Stimulated activated memory B cell treated with anti-CD40 and anti-IgM and Interleukin-4, amounts not matched to agents 10 μg/mL and 1 μg/mL and 100 μg/mL, for 72 hours (primary cell): ENCODE measurements around the gene LSM4.

Experiments
- ATAC-seq: fragments of 150-1000 bp; cut with Tn5 transposase; 2 replicates; pipeline ENCODE4 v1.10.0; 2021
- H3K27ac Mint-ChIP-seq: one replicate; pipeline ENCODE4 v1.8.0; 2022; ENCODE audit warnings: mild to moderate bottlenecking, mixed read lengths
- H3K27me3 Mint-ChIP-seq: one replicate; pipeline ENCODE4 v1.8.0; 2022; ENCODE audit warnings: mixed read lengths
- H3K36me3 Mint-ChIP-seq: one replicate; pipeline ENCODE4 v1.8.0; 2022; ENCODE audit warnings: mixed read lengths
- H3K4me1 Mint-ChIP-seq: one replicate; pipeline ENCODE4 v1.8.0; 2022; ENCODE audit warnings: mixed read lengths
- H3K4me3 Mint-ChIP-seq: one replicate; pipeline ENCODE4 v1.8.0; 2022; ENCODE audit warnings: mild to moderate bottlenecking, moderate library complexity, mixed read lengths
- H3K9me3 Mint-ChIP-seq: one replicate; pipeline ENCODE4 v1.8.0; 2022; ENCODE audit warnings: mixed read lengths

Gene LSM4

DNA sequence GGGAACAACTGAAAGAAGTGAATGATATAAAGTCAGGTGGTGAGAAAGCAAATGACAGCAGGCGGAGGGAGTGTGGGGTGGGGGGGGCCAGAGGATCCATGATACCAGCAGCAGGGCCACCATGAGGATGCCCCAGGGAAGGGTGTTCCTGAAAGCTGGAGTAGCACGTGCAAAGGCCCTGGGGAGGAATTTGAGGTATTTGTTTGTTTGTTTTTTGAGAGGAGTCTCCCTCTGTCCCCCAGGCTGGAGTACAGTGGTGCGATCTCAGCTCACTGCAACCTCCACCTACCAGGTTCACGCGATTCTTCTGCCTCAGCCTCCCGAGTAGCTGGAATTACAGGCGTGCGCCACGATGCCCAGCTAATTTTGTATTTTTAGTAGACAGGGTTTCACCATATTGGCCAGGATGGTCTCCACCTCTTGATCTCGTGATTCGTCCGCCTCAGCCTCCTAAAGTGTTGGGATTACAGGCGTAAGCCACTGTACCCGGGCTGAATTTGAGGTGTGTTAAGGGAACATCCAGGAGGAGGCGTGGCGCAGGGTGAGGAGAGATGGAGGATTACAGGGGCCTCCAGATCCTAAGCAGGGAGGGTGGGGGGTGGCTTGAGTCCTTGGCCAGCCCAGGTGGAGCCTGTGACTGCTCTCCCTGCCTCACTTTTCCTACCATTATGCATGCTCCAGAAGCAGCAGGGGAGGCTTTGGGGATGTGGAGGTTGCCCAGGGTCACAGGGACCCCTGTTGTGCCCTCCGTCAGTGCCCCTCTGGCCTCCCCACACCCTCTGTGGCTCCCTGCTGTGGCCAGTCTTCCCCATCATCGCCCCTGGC, 29.0 kb downstream of the LSM4 start:
- Mint-ChIP-seq H3K36me3 (peaks cover 9% of the 10 kb centered on the region), H3K4me1 (peaks cover 56% of the 10 kb centered on the region), H3K4me3 (peak overlapping the region; percentile 86), H3K27ac (peak overlapping the region; percentile 83), H3K27me3 (no peaks in the 10 kb centered on the region), H3K9me3 (peaks cover 12% of the 10 kb centered on the region)
- no peak for ATAC-seq

DNA sequence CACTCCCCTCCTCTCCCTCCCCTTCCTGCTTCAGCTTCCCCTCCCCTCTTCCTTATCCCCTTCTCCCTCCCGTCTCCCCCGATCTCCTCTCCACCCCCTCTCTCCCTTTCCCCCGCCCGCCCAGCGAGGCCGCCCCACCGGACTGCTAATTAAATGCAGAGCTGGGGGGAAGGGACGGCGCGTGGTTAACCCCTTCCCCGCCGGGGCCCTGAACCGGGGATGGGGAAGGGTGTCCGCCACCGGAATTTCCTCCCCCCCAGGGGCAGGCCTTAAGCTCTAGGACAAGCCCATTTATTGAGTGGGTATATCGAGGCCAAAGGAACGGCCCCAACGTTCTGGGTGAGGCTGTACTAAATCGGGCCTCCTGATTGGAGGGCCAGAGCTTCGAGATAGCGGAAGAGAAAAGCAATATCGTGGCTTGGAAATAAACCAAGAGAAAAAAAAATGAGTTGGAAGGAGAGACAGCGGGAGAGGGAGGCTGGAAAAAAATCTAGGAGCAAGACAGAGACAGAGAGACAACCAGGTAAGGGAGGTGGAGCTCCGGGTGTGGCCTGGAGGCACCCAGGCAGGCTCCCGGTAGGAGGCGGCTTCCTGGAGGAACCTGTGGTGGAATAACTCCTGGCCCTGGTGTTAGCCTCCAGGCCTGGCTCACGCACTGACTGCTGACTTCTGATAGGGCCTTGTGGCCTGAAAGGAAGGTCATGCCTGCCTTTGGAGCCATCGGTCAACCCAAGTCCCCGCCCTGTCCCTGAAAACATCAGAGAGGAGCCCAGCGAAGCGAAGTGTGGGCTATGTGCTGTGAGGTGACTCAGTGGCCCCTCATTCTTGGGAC, 29.9 kb downstream of the LSM4 start:
- Mint-ChIP-seq H3K27ac (peak overlapping the region; percentile 83), H3K9me3 (peaks cover 12% of the 10 kb centered on the region), H3K36me3 (peaks cover 9% of the 10 kb centered on the region), H3K27me3 (no peaks in the 10 kb centered on the region), H3K4me1 (peaks cover 56% of the 10 kb centered on the region), H3K4me3 (peak overlapping the region; percentile 86)
- no peak for ATAC-seq

DNA sequence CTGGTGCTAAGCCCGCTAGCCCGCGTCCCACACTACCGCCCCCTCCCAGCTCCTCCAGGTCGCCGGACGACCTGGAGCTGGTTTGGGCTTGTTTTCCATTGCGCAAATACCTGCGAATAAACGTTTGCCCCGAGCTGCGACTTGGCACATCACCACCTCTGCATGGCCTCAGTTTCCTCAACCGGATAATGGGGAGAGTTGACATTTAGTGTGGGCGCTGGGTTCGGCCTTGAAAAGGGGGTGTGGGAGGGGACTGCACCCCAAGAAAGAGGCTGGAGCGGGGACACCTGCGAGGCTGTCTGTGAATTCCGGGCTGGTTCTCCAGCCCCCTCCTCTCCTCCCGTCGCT, 30.4 kb downstream of the LSM4 start:
- peaks cover 9% of the 10 kb centered on the region for H3K36me3 Mint-ChIP-seq
- H3K27me3 Mint-ChIP-seq, result no peaks in the 10 kb centered on the region
- ATAC-seq, result no peak
- peaks cover 12% of the 10 kb centered on the region for H3K9me3 Mint-ChIP-seq
- peak overlapping the region; percentile 83 for H3K27ac Mint-ChIP-seq
- H3K4me3 Mint-ChIP-seq, result peak overlapping the region; percentile 86
- peaks cover 56% of the 10 kb centered on the region for H3K4me1 Mint-ChIP-seq

DNA sequence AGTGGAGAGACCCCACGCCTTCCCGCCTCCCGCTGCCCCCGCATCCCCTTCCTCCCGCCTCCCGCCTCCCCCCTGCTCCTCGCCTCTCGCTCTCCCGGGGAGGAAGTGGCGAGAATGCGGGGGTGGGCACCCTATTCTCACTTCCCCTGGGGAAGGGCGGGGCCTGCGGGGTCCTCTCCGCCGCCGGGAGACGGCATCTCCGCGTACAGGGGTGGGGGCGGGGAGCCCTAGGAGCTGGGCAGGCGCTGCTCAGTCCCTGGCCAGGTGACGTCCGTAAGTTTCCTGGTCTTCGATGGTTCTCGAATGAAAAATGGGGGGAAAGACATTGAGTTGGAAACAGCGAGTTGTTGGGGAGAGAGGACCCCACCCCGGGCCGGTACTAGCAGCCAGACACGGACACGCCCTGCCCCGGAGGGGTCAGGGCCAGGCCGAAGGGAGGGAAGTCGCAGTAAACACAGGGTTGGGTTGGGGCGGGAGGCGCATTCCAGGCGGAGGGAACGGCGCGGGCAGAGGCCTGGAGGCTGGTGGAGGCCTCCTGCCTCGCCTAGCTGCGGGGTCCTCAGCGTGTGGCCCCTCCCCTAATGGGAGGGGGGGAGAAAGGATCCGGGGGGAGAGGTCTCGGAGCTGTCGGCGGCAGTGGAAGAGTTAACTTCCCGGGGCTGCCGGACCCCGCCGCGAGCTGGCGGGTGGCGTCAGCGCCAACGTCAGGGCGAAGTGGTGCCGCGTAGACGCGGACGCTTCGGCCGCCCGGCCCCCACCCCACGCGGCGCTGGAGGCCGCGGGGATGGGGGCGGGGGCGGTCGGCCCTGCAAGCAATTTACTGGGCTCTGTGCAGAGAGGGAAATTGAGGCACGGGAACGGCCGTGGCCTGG, 31.1 kb downstream of the LSM4 start:
- H3K4me3 Mint-ChIP-seq, result peak overlapping the region; percentile 86
- H3K9me3 Mint-ChIP-seq, result peaks cover 12% of the 10 kb centered on the region
- peak overlapping the region; percentile 83 for H3K27ac Mint-ChIP-seq
- H3K27me3 Mint-ChIP-seq, result no peaks in the 10 kb centered on the region
- peaks cover 9% of the 10 kb centered on the region for H3K36me3 Mint-ChIP-seq
- peaks cover 60% of the 10 kb centered on the region for H3K4me1 Mint-ChIP-seq
- peak; percentile 78 for ATAC-seq

DNA sequence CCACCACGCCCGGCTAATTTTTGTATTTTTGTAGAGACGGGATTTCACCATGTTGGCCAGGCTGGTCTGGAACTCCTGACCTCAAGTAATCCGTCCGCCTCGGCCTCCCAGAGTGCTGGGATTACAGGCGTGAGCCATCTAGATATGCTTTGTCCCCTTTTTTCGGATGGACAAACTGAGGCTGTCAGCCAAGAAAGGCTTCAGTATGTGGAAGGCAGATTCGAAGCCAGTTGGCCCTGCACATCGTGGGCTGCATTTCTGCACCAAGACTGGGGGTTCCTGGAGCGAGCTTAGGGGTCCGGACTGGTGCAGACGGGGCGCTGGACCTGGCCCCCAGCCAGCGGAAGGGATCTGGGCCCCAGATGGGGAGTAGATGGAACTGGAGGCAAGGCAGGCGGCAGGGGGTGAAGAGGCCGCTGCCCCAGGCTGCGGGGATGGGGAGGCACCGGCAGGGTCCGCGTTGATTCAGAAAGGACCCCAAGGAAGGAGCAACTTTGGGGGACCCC, 31.8 kb downstream of the LSM4 start:
- peaks cover 12% of the 10 kb centered on the region for H3K9me3 Mint-ChIP-seq

DNA sequence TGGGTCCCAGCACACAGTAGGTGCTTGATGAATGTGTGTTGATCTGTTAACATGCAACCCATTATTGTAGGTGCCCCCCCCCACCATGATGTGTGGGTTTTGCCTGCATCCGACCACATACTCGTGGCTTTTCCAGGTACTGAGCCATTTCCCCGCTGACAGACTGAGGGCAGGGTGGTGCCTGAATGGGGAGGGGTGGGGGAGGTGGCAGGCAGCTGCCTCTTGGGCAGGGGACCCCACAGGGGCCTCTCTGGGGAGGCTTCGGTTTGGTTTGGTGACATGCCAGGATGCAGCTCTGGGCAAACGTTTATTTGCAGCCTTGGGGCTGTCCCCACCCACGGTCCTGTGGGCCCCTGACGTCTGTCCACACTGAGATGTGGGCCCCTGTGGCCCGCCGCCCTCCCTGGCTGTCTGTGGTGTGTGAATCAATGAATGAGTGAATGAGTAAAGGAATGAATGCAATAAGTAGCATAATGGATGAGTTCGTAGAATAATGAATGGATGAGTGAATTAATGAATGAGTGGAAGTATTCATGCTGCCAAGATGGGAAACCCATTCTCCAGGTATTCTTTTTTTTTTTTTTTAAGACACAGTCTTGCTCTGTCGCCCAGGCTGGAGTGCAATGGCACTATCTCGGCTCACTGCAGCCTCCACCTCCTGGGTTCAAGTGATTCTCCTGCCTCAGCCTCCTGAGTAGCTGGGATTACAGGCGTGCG, 32.4 kb downstream of the LSM4 start:
- peak; percentile 82 for ATAC-seq
- peaks cover 64% of the 10 kb centered on the region for H3K4me1 Mint-ChIP-seq

More for the DNA sequence above, 31.8 kb downstream of the LSM4 start:
- Mint-ChIP-seq H3K4me3 (peak overlapping the region; percentile 86), H3K27me3 (no peaks in the 10 kb centered on the region), H3K4me1 (peaks cover 63% of the 10 kb centered on the region), H3K27ac (peak overlapping the region; percentile 83), H3K36me3 (peaks cover 6% of the 10 kb centered on the region)
- peak; percentile 19 for ATAC-seq

DNA sequence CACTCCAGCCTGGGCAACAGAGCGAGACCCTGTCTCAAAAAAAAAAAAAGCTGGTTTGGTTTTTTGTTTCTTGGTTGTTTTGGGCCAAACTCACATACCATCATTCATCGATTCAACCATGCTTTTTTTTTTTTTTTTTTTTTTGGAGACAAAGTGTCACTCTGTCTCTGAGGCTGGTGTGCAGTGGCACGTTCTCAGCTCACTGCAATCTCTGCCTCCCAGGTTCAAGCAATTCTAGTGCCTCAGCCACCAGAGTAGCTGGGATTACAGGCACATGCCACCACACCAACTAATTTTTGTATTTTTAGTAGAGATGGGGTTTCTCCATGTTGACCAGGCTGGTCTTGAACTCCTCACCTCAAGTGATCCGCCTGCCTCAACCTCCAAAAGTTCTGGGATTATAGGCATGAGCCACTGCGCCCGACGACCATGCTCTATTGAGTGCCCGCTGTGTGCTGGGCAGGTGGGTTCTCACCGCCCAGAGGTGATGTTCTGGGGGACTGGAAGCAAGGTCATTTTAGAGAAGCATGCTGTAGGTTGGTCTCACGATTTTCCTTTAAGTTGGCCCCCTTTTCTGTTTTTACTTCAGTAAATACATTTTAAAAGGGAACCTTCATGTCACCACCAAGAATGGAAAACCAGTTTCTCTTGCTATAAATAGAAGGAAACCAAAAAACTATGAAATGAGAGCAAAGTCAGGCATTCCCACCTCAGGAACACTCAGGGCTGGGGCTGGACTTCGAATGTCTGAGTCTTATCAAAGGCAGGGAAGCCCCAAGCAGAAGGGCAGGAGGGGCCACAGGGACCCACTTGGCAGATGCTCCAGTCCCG, 33.2 kb downstream of the LSM4 start:
- H3K4me3 Mint-ChIP-seq, result peak overlapping the region; percentile 10
- peaks cover 64% of the 10 kb centered on the region for H3K4me1 Mint-ChIP-seq
- peak overlapping the region; percentile 83 for H3K27ac Mint-ChIP-seq
- no peaks in the 10 kb centered on the region for H3K36me3 Mint-ChIP-seq
- H3K27me3 Mint-ChIP-seq, result no peaks in the 10 kb centered on the region
- no peaks in the 10 kb centered on the region for H3K9me3 Mint-ChIP-seq
- ATAC-seq, result no peak

More for the DNA sequence above, 32.4 kb downstream of the LSM4 start:
- peak overlapping the region; percentile 83 for H3K27ac Mint-ChIP-seq
- peaks cover 6% of the 10 kb centered on the region for H3K9me3 Mint-ChIP-seq
- H3K4me3 Mint-ChIP-seq, result peak overlapping the region; percentile 59
- no peaks in the 10 kb centered on the region for H3K27me3 Mint-ChIP-seq
- no peaks in the 10 kb centered on the region for H3K36me3 Mint-ChIP-seq

DNA sequence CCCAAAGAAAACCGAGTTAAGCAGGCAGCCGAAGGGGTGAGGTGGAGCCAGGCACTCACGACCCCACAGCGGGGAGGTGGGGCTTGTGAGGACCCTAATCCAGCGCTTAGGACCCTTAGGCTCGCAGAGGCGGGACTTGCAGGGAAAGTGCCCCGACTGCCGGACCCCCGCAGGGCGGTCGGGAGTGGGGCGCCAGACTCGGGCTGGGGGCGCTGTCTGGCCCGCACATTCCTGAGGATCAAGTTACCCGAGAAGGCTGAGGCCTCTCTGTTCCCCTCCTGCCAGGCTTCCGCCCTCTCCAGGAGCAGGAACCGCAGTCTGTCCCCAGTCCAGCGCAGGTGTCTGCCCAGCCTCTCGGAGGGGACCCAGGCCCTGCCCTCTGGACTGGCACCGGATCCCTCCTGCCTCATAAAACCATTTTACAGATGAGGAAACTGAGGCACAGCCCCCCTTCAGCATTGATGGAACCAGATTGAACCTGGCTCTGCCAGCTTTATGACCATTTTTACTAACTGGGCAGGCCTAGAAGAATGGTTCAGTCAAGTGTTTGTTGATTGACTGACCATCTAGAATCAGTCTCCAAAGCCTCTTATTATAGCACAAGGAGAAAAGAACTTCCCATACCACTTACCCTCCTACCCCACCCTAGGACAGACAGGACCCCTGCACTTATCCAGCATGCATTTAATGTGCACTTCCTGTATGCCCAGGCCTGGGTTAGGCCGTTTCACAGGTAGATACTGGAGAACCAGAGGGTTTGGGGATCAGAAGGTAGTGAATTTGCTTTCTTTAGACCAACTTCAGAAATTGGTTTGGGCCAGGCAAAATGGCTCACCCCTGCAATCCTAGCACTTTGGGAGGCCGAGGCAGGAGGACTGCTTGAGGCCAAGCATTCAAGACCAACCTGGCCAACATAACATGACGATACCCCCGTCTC, 34.8 kb downstream of the LSM4 start:
- ATAC-seq, result no peak
- Mint-ChIP-seq H3K4me3 (no peak overlapping the region), H3K9me3 (no peaks in the 10 kb centered on the region), H3K27ac (peak overlapping the region; percentile 83), H3K27me3 (no peaks in the 10 kb centered on the region), H3K4me1 (peaks cover 54% of the 10 kb centered on the region), H3K36me3 (no peaks in the 10 kb centered on the region)

DNA sequence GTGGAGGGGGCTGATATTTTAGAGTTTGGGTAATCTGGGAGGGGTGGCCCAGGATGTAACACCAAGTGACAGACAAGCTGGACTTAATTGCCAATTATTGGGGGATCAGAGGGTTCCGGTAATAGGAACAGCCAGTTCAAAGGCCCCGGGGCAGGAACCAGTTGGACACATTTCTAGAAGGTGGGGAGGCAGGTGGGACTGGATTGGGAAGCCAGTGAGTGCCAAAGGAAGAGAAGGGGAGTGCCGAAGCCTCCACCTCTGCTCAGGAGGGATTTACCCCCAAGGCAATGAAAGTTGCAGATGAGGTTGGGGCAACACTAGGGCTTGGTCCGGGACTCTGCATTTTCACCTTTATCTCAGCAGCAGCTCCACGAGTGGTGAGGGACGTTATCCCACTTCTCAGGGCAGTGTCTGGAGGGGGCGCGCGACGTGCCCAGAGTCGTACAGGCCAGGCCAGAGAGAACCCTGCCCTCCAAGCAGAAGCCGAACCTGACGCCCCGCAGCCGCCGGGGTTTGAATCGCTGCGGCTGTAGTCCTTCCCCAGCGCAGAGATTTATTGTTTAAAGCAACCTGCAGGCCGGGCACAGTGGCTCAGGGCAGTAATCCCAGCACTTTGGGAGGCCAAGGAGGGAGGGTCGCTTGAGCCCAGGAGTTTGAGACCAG, 35.8 kb downstream of the LSM4 start:
- peak overlapping the region; percentile 34 for H3K27ac Mint-ChIP-seq
- H3K4me3 Mint-ChIP-seq, result no peak overlapping the region
- no peaks in the 10 kb centered on the region for H3K9me3 Mint-ChIP-seq
- no peak for ATAC-seq
- no peaks in the 10 kb centered on the region for H3K27me3 Mint-ChIP-seq
- H3K4me1 Mint-ChIP-seq, result peaks cover 60% of the 10 kb centered on the region
- H3K36me3 Mint-ChIP-seq, result no peaks in the 10 kb centered on the region

DNA sequence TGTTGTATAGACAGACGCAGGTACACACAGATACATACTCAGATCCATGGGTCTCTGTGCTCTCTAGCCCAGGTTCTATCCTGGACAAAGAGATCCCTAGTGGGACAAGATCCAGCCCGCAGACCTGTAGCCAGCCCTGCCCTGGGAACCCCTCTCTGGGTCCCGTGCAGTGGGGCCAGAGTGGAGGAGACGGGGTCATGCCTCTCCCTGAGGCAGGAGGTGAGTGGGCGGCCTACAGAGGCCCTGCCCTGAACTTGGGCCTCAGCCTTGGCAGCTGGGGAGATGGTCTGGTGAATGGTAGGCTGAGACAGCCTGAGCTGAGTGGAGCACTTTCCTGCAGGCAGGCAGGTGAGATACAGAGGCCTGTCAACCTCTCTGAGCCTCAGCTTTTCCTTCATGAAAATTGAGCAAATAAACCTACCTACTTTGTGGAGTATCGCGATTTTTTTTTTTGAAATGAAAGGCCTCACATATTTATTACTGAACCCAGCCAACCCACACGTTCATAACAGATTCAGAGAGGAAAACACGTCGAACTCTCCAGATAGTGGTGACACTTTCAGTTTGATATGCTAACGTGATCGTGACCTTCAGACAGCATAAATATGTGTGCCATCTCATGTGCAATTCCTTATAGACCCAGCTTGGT, 38.0 kb downstream of the LSM4 start:
- H3K9me3 Mint-ChIP-seq, result no peaks in the 10 kb centered on the region
- H3K4me3 Mint-ChIP-seq, result no peak overlapping the region
- H3K4me1 Mint-ChIP-seq, result peaks cover 48% of the 10 kb centered on the region
- H3K27me3 Mint-ChIP-seq, result no peaks in the 10 kb centered on the region
- peak overlapping the region; percentile 34 for H3K27ac Mint-ChIP-seq
- no peak for ATAC-seq
- H3K36me3 Mint-ChIP-seq, result peaks cover 8% of the 10 kb centered on the region

DNA sequence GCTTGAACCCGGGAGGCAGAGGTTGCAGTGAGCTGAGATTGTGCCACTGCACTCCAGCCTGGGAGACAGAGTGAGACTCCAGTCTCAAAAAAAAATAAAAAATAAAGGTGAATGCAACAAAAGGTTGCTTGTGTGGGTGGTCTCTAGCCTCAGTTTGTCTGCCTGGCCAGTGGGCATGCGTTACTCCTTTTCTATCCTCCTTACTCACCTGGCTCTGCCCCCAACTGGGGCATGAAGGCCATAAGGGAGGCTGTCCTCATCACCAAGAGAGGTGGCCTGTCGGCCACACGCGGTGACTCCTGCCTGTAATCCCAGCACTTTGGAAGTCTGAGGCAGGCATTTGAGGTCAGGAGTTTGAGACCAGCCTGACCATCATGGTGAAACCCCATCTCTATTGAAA, 39.5 kb downstream of the LSM4 start:
- no peak for ATAC-seq
- H3K4me1 Mint-ChIP-seq, result peaks cover 57% of the 10 kb centered on the region
- H3K9me3 Mint-ChIP-seq, result no peaks in the 10 kb centered on the region
- no peaks in the 10 kb centered on the region for H3K27me3 Mint-ChIP-seq
- no peak overlapping the region for H3K4me3 Mint-ChIP-seq
- H3K27ac Mint-ChIP-seq, result peak overlapping the region; percentile 91
- H3K36me3 Mint-ChIP-seq, result peaks cover 23% of the 10 kb centered on the region

DNA sequence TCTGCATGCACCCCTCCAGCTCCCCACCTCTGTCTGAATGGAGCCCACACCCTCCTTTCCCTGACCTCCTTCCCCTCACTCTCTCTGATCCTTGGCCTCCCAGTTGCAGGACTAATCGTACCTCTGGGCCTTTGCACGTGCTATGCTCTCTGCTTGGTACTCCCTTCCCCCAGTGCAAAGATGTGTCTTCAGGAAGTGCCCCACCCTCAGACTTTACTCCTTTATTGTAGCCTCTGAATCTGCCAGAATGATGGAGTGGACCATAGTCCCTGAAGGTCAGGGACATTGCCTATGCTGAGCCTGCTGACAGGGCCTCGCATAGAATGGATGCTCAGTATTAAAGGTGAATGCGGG, 40.1 kb downstream of the LSM4 start:
- no peak for ATAC-seq
- peak overlapping the region; percentile 87 for H3K4me3 Mint-ChIP-seq
- H3K4me1 Mint-ChIP-seq, result peaks cover 60% of the 10 kb centered on the region

More for the DNA sequence above, 40.1 kb downstream of the LSM4 start:
- Mint-ChIP-seq H3K36me3 (peaks cover 28% of the 10 kb centered on the region), H3K27me3 (no peaks in the 10 kb centered on the region), H3K27ac (peak overlapping the region; percentile 91), H3K9me3 (no peaks in the 10 kb centered on the region)
